Colonic mucosa (tissue), 4 donors: Measurements from ENCODE around the gene AMIGO2. TPM values are rescaled to one million over a fixed set of nuclear protein-coding genes. Genes with fewer than 3 reads are reported as not detected.
"Not testable (repeated sequence)": the region's sequence is repeated elsewhere in the genome, so short reads cannot be mapped to it uniquely, and the experiment has no call there.

Experiments
- DNase-seq: peaks from one replicate; pipeline ENCODE4 v3.0.0-alpha.2; 2020
- H3K27ac ChIP-seq: fragments of 200-600 bp; one replicate; pipeline ENCODE4 v1.8.0; 2021
- H3K27me3 ChIP-seq: fragments of 200-600 bp; one replicate; pipeline ENCODE4 v1.8.0; 2021
- H3K36me3 ChIP-seq: fragments of 200-600 bp; one replicate; pipeline ENCODE4 v1.8.0; 2021
- H3K4me1 ChIP-seq: fragments of 200-600 bp; one replicate; pipeline ENCODE4 v1.8.0; 2021; ENCODE audit warnings: mild to moderate bottlenecking
- H3K4me3 ChIP-seq: fragments of 200-600 bp; one replicate; pipeline ENCODE4 v1.8.0; 2021
- H3K9ac ChIP-seq, 2 donors: one replicate each; pipeline ENCODE4 v1.7.0; 2013; ENCODE audit warnings: control low read depth in 2 of 2, low read depth in 2 of 2, low read length in 2 of 2
- H3K9me3 ChIP-seq: fragments of 200-600 bp; one replicate; pipeline ENCODE4 v1.8.0; 2021
- CTCF ChIP-seq: fragments of 200-600 bp; IDR thresholded peaks from one replicate; pipeline ENCODE4 v1.8.0; 2022; ENCODE audit warnings: antibody characterized with exemption, mild to moderate bottlenecking
- intact Hi-C: fragments of 100-400 bp; cut with DNase I; formaldehyde crosslinking; loops from one replicate; pipeline ENCODE4 v1.14.1; 2022
- total RNA-seq, 2 donors: library from RNA; stranded (reverse); fragmentation: NEBNext Ultra II Directional in 1 of 2; extraction: Animal tissue kit (Norgen Biotek cat#: 25700) in 1 of 2; gene quantifications; one replicate each; pipeline ENCODE4 v1.2.1, GENCODE V29; 2021
- donor health status: healthy.
- donor health status: DM: no; HTN: no; CAD: no.
- donor health status: DM: no; HTN: no; CAD: no.

The AMIGO2 gene
- total RNA-seq, 2 donors from 2014 or later: 2.0 to 11.1 TPM

DNA sequence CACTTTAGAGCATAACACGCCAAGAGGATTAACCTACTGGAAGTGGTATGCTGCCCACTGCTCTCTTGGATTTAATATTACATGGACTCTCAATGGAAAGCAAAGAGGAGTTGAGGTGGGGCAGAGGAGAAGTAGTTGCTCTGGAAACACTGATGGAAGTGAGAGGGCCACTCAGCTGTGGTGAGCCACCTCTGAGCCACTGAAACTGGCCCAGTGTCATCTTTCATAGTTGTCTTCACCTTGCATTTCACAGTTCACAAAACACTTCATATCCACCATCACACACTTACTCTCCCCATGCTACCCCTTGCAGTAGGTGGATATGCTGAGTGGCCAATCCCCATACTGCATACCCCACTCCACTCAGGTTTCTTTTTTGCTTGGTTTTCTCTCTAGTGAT lies 12.6 kb downstream of the AMIGO2 start:
- H3K4me1 ChIP-seq: no peaks in the 10 kb centered on the region
- intact Hi-C loops: no loop called here
- no peaks in the 10 kb centered on the region for H3K9me3 ChIP-seq
- no peaks in the 10 kb centered on the region for H3K36me3 ChIP-seq
- no peaks in the 10 kb centered on the region for H3K27me3 ChIP-seq
- no peak for TF ChIP-seq CTCF
- no peak overlapping the region for H3K4me3 ChIP-seq
- no peak overlapping the region for H3K9ac ChIP-seq
- no peak for DNase-seq
- H3K27ac ChIP-seq: no peak overlapping the region

- intact Hi-C loops: no loop called here
- Histone ChIP-seq H3K4me3 (no peak overlapping the region), H3K4me1 (no peaks in the 10 kb centered on the region), H3K36me3 (no peaks in the 10 kb centered on the region), H3K27me3 (no peaks in the 10 kb centered on the region), H3K27ac (no peak overlapping the region), H3K9ac (no peak overlapping the region), H3K9me3 (no peaks in the 10 kb centered on the region)
- TF ChIP-seq CTCF: no peak
- DNase-seq: no peak
Observed at GRCh38 chr12:47066278-47067025, 13.3 kb downstream of the AMIGO2 start.

- H3K27me3 ChIP-seq: no peaks in the 10 kb centered on the region
- H3K4me3 ChIP-seq: no peak overlapping the region
- H3K4me1 ChIP-seq: no peaks in the 10 kb centered on the region
- H3K36me3 ChIP-seq: no peaks in the 10 kb centered on the region
- no peak for TF ChIP-seq CTCF
- no peak overlapping the region for H3K9ac ChIP-seq
- intact Hi-C loops: no loop called here
- H3K27ac ChIP-seq: no peak overlapping the region
- DNase-seq: no peak
- no peaks in the 10 kb centered on the region for H3K9me3 ChIP-seq
Observed at GRCh38 chr12:47065546-47065945, 14.2 kb downstream of the AMIGO2 start.

DNA sequence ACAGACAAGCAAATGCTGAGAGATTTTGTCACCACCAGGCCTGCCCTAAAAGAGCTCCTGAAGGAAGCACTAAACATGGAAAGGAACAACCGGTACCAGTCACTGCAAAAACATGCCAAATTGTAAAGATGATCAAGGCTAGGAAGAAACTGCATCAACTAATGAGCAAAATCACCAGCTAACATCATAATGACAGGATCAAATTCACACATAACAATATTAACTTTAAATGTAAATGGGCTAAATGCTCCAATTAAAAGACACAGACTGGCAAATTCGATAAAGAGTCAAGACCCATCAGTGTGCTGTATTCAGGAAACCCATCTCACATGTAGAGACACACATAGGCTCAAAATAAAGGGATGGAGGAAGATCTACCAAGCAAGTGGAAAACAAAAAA lies 21.1 kb downstream of the AMIGO2 start:
- DNase-seq, intact Hi-C loops: not testable (repeated sequence)

DNA sequence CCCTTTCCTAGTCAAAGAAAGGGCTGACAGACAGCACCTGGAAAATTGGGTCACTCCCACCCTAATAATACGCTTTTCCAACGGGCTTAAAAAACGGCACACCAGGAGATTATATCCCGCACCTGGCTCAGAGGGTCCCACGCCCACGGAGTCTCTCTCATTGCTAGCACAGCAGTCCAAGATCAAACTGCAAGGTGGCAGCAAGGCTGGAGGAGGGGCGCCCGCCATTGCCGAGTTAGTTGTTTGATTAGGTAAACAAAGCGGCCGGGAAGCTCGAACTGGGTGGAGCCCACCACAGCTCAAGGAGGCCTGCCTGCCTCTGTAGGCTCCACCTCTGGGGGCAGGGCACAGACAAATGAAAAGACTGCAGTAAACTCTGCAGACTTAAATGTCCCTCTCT lies 22.8 kb downstream of the AMIGO2 start:
- H3K27ac ChIP-seq, H3K27me3 ChIP-seq, H3K36me3 ChIP-seq, H3K4me1 ChIP-seq, H3K4me3 ChIP-seq, DNase-seq, intact Hi-C loops, H3K9ac ChIP-seq, H3K9me3 ChIP-seq: not testable (repeated sequence)

More for the DNA sequence above, 21.1 kb downstream of the AMIGO2 start:
- not testable (repeated sequence) for H3K9me3 ChIP-seq, H3K4me1 ChIP-seq, H3K27me3 ChIP-seq, H3K27ac ChIP-seq, H3K9ac ChIP-seq, H3K36me3 ChIP-seq, H3K4me3 ChIP-seq

GRCh38 chr12:47055856-47056255 lies 23.9 kb downstream of the AMIGO2 start:
- H3K9me3 ChIP-seq, DNase-seq, H3K27ac ChIP-seq, H3K4me3 ChIP-seq, H3K36me3 ChIP-seq, H3K27me3 ChIP-seq, H3K4me1 ChIP-seq, H3K9ac ChIP-seq, intact Hi-C loops: not testable (repeated sequence)

DNA sequence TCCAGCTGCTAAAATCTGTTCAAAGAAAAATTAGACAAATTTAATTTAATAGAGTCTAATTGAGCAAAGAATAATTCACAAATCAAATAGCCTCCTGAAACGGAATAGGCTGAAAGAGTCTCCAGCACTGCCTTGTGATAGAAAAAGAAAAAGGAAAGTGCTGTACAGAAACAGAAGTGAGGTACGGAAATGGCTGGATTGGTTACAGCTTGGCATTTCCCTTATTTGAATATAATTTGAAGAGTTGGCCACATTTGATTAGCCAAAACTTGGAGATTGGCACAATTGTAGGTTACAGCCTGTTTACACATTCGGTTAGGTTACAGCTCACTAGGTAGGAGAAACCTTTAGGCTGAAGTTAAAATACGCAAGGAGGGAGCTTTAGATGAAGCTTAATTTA lies 25.1 kb downstream of the AMIGO2 start:
- no peak overlapping the region for H3K9ac ChIP-seq
- H3K4me3 ChIP-seq: no peak overlapping the region
- no peaks in the 10 kb centered on the region for H3K36me3 ChIP-seq
- no peak for TF ChIP-seq CTCF
- H3K9me3 ChIP-seq: no peaks in the 10 kb centered on the region
- DNase-seq: no peak
- H3K27ac ChIP-seq: no peak overlapping the region
- intact Hi-C loops: no loop called here
- H3K4me1 ChIP-seq: no peaks in the 10 kb centered on the region
- H3K27me3 ChIP-seq: no peaks in the 10 kb centered on the region
